GM12878 (cell line): ENCODE measurements around the gene TNFSF11. TPM values are rescaled to one million over a fixed set of nuclear protein-coding genes. Genes with fewer than 3 reads are reported as not detected.

Source experiments
- CBX3 ChIP-seq: fragments of 200-600 bp; sonication (generic); IDR thresholded peaks from 2 replicates; pipeline ENCODE4 v1.6.1; 2016; ENCODE audit warnings: low read depth, borderline replicate concordance
- IKZF2 ChIP-seq, 2 experiments: fragments of 450-650 bp; IDR thresholded peaks; 2 replicates each; pipeline ENCODE4 v1.6.1; 2017; ENCODE audit warnings: mild to moderate bottlenecking in 2 of 2, moderate library complexity in 2 of 2
- MEF2B ChIP-seq: fragments of 450-650 bp; IDR thresholded peaks from 2 replicates; pipeline ENCODE4 v1.6.1; 2018; ENCODE audit warnings: mild to moderate bottlenecking, moderate library complexity; ENCODE audit not compliant: partially characterized antibody, poor library complexity, severe bottlenecking
- NBN ChIP-seq: fragments of 450-650 bp; IDR thresholded peaks from 2 replicates; pipeline ENCODE4 v1.6.1; 2016
- NFIC ChIP-seq: IDR thresholded peaks from 2 replicates; pipeline ENCODE4 v1.6.1; 2012; ENCODE audit warnings: low read depth, mild to moderate bottlenecking, inconsistent platforms, low read length, moderate library complexity
- RELA ChIP-seq: fragments of 450-650 bp; IDR thresholded peaks from 2 replicates; pipeline ENCODE4 v1.8.0; 2014; ENCODE audit warnings: borderline replicate concordance; ENCODE audit not compliant: partially characterized antibody
- SMAD1 ChIP-seq: fragments of 450-650 bp; IDR thresholded peaks from 2 replicates; pipeline ENCODE4 v1.6.1; 2018; ENCODE audit warnings: mild to moderate bottlenecking, low read depth; ENCODE audit not compliant: partially characterized antibody
- SREBF1 ChIP-seq: IDR thresholded peaks from 2 replicates; pipeline ENCODE4 v1.6.1; 2012; ENCODE audit warnings: mild to moderate bottlenecking, low read length
- SRF ChIP-seq, 2 experiments: IDR thresholded peaks; 2 replicates each; pipeline ENCODE4 v1.6.1; 2011; ENCODE audit warnings: low read depth in 2 of 2, low read length in 2 of 2, mild to moderate bottlenecking in 1 of 2, moderate library complexity in 1 of 2
- ZBED1 ChIP-seq: IDR thresholded peaks from 2 replicates; pipeline ENCODE4 v1.6.1; 2016; ENCODE audit warnings: borderline replicate concordance
- polyA plus RNA-seq, 11 experiments: library from polyadenylated mRNA; depleted of rRNA in 4 of 11; unstranded in 6 of 11; stranded (reverse) in 5 of 11; fragments of >200 nt; fragmentation: Nextera tagmentation in 4 of 11; fragmentation: Illumina TruSeq in 1 of 11; extraction: Ambion mirVana in 4 of 11; extraction: Trizol in 1 of 11; gene quantifications; 1 replicate in 1 of 11; 2 replicates in 10 of 11; pipeline versions ENCODE4 v1.2.1 to v1.2.3, GENCODE V29; 2011 to 2016; ENCODE audit warnings: inconsistent platforms in 2 of 11, missing spikeins in 2 of 11, low read depth in 1 of 11
- total RNA-seq, 4 experiments: library from RNA; depleted of rRNA in 3 of 4; stranded (reverse); fragments of >200 nt in 3 of 4; fragmentation: Illumina TruSeq in 1 of 4; extraction: Trizol in 1 of 4; gene quantifications; 2 replicates each; pipeline versions ENCODE4 v1.2.1 to v1.2.3, GENCODE V29; 2013 to 2021
- TF ChIP-seq, protein P1 (sequence below): fragments of 450-650 bp; IDR thresholded peaks from 2 replicates; pipeline ENCODE4 v1.6.1; 2017; ENCODE audit warnings: mild to moderate bottlenecking, moderate library complexity
- TF ChIP-seq, protein P2 (sequence below): fragments of 150-350 bp; IDR thresholded peaks from 2 replicates; pipeline ENCODE4 v1.6.1; 2016; ENCODE audit warnings: low read depth, low read length
- TF ChIP-seq, protein P3 (sequence below): fragments of 450-650 bp; IDR thresholded peaks from 2 replicates; pipeline ENCODE4 v1.6.1; 2017; ENCODE audit warnings: mild to moderate bottlenecking, low read depth, inconsistent platforms; ENCODE audit not compliant: poor library complexity, severe bottlenecking
- TF ChIP-seq, protein P4 (sequence below): IDR thresholded peaks from 2 replicates; pipeline ENCODE4 v1.6.1; 2012; ENCODE audit warnings: mild to moderate bottlenecking, low read depth, low read length

TNFSF11 gene
- total and polyA plus RNA-seq, 10 of the 15 experiments (the other 5 are each of a cell fraction or from before 2014, with no cell fraction given), result 0.86 to 14.8 (median 10.0) TPM

DNA sequence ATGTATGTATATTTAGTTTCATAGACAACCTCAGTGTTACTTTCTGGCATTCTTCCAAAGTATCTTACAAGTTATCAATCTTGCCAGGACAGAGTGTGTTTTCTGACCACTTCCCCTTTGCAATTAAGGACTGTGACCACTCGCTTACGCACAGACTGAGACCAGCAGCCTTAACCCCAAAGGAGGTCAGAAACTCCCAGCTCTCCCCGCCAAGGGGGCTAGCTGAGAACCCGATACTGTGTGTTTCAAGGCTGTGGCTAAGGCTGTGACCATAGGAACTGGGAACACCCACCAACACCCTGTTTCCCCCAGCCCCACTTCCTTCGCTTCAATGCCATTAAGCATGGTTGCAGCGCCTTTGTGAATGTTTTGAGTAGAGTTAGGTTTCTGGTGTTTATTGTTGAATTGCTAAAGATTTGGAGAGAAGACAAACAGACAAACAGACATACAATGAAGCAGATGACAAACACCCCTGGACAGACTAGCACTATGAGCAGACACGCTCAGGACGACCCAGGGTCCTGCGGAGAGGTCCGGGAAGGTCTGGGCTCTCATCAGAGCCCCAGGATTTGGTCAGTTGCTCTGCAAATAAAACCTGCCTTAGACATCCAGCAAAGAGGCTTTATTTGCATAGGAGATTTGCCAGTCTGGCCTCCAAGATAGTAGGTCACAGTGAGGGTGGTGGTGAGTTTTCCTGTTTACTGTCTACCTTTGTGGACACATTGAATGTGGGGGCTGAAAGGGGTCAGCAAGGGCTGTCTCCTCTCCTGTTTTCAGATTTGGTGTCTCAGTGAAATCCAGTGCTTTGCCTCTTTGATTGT is 25.0 kb upstream of the TNFSF11 start (continued):
- TF ChIP-seq IKZF2 (IDR thresholded peaks at IDR 0.05) (peak; percentile 99), RELA (peak; percentile 77), NBN (peak; percentile 97), NFIC (peak; percentile 89), SREBF1 (no peak), MEF2B (peak; percentile 95), ZBED1 (peak; percentile 48; the same call in 1 of the 2 replicates), SMAD1 (peak; percentile 99), SRF (IDR thresholded peaks at IDR 0.05; ENCODE audit: low read depth in 2 of 2, low read length in 2 of 2) (0 out of 4 replicates have a peak, but pooled peaks of 1 of the 2 experiments have one; percentile 29), CBX3 (no peak)
- TF ChIP-seq, protein P1, sequence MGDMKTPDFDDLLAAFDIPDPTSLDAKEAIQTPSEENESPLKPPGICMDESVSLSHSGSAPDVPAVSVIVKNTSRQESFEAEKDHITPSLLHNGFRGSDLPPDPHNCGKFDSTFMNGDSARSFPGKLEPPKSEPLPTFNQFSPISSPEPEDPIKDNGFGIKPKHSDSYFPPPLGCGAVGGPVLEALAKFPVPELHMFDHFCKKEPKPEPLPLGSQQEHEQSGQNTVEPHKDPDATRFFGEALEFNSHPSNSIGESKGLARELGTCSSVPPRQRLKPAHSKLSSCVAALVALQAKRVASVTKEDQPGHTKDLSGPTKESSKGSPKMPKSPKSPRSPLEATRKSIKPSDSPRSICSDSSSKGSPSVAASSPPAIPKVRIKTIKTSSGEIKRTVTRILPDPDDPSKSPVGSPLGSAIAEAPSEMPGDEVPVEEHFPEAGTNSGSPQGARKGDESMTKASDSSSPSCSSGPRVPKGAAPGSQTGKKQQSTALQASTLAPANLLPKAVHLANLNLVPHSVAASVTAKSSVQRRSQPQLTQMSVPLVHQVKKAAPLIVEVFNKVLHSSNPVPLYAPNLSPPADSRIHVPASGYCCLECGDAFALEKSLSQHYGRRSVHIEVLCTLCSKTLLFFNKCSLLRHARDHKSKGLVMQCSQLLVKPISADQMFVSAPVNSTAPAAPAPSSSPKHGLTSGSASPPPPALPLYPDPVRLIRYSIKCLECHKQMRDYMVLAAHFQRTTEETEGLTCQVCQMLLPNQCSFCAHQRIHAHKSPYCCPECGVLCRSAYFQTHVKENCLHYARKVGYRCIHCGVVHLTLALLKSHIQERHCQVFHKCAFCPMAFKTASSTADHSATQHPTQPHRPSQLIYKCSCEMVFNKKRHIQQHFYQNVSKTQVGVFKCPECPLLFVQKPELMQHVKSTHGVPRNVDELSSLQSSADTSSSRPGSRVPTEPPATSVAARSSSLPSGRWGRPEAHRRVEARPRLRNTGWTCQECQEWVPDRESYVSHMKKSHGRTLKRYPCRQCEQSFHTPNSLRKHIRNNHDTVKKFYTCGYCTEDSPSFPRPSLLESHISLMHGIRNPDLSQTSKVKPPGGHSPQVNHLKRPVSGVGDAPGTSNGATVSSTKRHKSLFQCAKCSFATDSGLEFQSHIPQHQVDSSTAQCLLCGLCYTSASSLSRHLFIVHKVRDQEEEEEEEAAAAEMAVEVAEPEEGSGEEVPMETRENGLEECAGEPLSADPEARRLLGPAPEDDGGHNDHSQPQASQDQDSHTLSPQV, result peak; percentile 64; the same call in 1 of the 2 replicates
- TF ChIP-seq, protein P2, sequence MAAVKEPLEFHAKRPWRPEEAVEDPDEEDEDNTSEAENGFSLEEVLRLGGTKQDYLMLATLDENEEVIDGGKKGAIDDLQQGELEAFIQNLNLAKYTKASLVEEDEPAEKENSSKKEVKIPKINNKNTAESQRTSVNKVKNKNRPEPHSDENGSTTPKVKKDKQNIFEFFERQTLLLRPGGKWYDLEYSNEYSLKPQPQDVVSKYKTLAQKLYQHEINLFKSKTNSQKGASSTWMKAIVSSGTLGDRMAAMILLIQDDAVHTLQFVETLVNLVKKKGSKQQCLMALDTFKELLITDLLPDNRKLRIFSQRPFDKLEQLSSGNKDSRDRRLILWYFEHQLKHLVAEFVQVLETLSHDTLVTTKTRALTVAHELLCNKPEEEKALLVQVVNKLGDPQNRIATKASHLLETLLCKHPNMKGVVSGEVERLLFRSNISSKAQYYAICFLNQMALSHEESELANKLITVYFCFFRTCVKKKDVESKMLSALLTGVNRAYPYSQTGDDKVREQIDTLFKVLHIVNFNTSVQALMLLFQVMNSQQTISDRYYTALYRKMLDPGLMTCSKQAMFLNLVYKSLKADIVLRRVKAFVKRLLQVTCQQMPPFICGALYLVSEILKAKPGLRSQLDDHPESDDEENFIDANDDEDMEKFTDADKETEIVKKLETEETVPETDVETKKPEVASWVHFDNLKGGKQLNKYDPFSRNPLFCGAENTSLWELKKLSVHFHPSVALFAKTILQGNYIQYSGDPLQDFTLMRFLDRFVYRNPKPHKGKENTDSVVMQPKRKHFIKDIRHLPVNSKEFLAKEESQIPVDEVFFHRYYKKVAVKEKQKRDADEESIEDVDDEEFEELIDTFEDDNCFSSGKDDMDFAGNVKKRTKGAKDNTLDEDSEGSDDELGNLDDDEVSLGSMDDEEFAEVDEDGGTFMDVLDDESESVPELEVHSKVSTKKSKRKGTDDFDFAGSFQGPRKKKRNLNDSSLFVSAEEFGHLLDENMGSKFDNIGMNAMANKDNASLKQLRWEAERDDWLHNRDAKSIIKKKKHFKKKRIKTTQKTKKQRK, result no peak
- TF ChIP-seq, protein P3, sequence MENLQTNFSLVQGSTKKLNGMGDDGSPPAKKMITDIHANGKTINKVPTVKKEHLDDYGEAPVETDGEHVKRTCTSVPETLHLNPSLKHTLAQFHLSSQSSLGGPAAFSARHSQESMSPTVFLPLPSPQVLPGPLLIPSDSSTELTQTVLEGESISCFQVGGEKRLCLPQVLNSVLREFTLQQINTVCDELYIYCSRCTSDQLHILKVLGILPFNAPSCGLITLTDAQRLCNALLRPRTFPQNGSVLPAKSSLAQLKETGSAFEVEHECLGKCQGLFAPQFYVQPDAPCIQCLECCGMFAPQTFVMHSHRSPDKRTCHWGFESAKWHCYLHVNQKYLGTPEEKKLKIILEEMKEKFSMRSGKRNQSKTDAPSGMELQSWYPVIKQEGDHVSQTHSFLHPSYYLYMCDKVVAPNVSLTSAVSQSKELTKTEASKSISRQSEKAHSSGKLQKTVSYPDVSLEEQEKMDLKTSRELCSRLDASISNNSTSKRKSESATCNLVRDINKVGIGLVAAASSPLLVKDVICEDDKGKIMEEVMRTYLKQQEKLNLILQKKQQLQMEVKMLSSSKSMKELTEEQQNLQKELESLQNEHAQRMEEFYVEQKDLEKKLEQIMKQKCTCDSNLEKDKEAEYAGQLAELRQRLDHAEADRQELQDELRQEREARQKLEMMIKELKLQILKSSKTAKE, result peak; percentile 97
- TF ChIP-seq, protein P4, sequence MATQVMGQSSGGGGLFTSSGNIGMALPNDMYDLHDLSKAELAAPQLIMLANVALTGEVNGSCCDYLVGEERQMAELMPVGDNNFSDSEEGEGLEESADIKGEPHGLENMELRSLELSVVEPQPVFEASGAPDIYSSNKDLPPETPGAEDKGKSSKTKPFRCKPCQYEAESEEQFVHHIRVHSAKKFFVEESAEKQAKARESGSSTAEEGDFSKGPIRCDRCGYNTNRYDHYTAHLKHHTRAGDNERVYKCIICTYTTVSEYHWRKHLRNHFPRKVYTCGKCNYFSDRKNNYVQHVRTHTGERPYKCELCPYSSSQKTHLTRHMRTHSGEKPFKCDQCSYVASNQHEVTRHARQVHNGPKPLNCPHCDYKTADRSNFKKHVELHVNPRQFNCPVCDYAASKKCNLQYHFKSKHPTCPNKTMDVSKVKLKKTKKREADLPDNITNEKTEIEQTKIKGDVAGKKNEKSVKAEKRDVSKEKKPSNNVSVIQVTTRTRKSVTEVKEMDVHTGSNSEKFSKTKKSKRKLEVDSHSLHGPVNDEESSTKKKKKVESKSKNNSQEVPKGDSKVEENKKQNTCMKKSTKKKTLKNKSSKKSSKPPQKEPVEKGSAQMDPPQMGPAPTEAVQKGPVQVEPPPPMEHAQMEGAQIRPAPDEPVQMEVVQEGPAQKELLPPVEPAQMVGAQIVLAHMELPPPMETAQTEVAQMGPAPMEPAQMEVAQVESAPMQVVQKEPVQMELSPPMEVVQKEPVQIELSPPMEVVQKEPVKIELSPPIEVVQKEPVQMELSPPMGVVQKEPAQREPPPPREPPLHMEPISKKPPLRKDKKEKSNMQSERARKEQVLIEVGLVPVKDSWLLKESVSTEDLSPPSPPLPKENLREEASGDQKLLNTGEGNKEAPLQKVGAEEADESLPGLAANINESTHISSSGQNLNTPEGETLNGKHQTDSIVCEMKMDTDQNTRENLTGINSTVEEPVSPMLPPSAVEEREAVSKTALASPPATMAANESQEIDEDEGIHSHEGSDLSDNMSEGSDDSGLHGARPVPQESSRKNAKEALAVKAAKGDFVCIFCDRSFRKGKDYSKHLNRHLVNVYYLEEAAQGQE, result no peak
